PC-3 (cell line): ENCODE results near the gene CETN1. TPM values are rescaled to one million over a fixed set of nuclear protein-coding genes. Genes with fewer than 3 reads are reported as not detected.

Experiments
- ATAC-seq: fragments of 200-7000 bp; cut with Tn5 transposase; 2 replicates; pipeline ENCODE4 v1.9.1; 2020; ENCODE audit warnings: mild to moderate bottlenecking, moderate library complexity
- BruUV-seq: library from RNA; stranded (reverse); fragments of 400-500 nt; replicated peaks from 2 replicates; lab custom pipeline; 2021; lab: Mats Ljungman, UMichigan
- CTCF ChIA-PET: fragments of 300-600 bp; sonication (Branson Sonifier 250); formaldehyde crosslinking; loops from one replicate; lab custom pipeline; 2022; ENCODE audit warnings: antibody characterized with exemption; lab: Charles Lee
- POLR2A ChIA-PET: fragments of 300-600 bp; sonication (Branson Sonifier 250); formaldehyde crosslinking; loops from one replicate; lab custom pipeline; 2022; ENCODE audit warnings: antibody characterized with exemption; ENCODE audit not compliant: unreplicated experiment; lab: Charles Lee
- DNase-seq: peaks from one replicate; pipeline ENCODE4 v3.0.0-alpha.2; 2015
- H2AFZ ChIP-seq: fragments of 300-600 bp; sonication (generic); 2 replicates; pipeline ENCODE4 v1.6.0; 2016; ENCODE audit warnings: antibody characterized with exemption, low read length
- H3F3A ChIP-seq: fragments of 300-600 bp; sonication (generic); one replicate; pipeline ENCODE4 v1.6.0; 2017; ENCODE audit warnings: antibody characterized with exemption, low read length, control low read depth, mild to moderate bottlenecking; ENCODE audit not compliant: unreplicated experiment
- H3K27ac ChIP-seq: fragments of 300-600 bp; sonication (generic); 2 replicates; pipeline ENCODE4 v1.5.1; 2016; ENCODE audit warnings: mild to moderate bottlenecking, low read length
- H3K27me3 ChIP-seq: fragments of 300-600 bp; sonication (generic); 2 replicates; pipeline ENCODE4 v1.6.1; 2016; ENCODE audit warnings: low read length, mixed read lengths
- H3K36me3 ChIP-seq: fragments of 300-600 bp; sonication (generic); 2 replicates; pipeline ENCODE4 v1.6.1; 2016; ENCODE audit warnings: low read depth, mixed run types, low read length, mixed read lengths
- H3K4me1 ChIP-seq: fragments of 300-600 bp; sonication (generic); 2 replicates; pipeline ENCODE4 v1.5.1; 2016; ENCODE audit warnings: low read length; ENCODE audit not compliant: insufficient read depth
- H3K4me2 ChIP-seq: fragments of 300-600 bp; sonication (generic); 2 replicates; pipeline ENCODE4 v1.6.0; 2016; ENCODE audit warnings: low read length
- H3K4me3 ChIP-seq: fragments of 300-600 bp; sonication (generic); 2 replicates; pipeline ENCODE4 v1.5.1; 2016; ENCODE audit warnings: mild to moderate bottlenecking, low read length, mixed read lengths
- H3K79me2 ChIP-seq: fragments of 300-600 bp; sonication (generic); 2 replicates; pipeline ENCODE4 v1.6.1; 2017; ENCODE audit warnings: low read length, mixed read lengths
- H3K9ac ChIP-seq: fragments of 300-600 bp; sonication (generic); 2 replicates; pipeline ENCODE4 v1.6.0; 2016; ENCODE audit warnings: mild to moderate bottlenecking, low read length
- H3K9me2 ChIP-seq: fragments of 300-600 bp; sonication (generic); replicated peaks from 2 replicates; pipeline ENCODE4 v1.6.1; 2016; ENCODE audit warnings: mixed run types, low read length, mixed read lengths
- H3K9me3 ChIP-seq: fragments of 300-600 bp; sonication (generic); 2 replicates; pipeline ENCODE4 v1.6.1; 2016; ENCODE audit warnings: low read length, mixed read lengths
- H4K20me1 ChIP-seq: fragments of 300-600 bp; sonication (generic); 2 replicates; pipeline ENCODE4 v1.6.1; 2016; ENCODE audit warnings: low read length, mixed read lengths
- EZH2 ChIP-seq: fragments of 300-600 bp; sonication (generic); IDR thresholded peaks from one replicate; pipeline ENCODE4 v1.6.1; 2017; ENCODE audit warnings: antibody characterized with exemption, mild to moderate bottlenecking, low read length; ENCODE audit not compliant: unreplicated experiment
- EZH2phosphoT487 ChIP-seq: fragments of 300-600 bp; sonication (generic); IDR thresholded peaks from 2 replicates; pipeline ENCODE4 v1.6.1; 2018; ENCODE audit warnings: mild to moderate bottlenecking, antibody characterized with exemption, low read length, borderline replicate concordance
- intact Hi-C: fragments of 100-400 bp; cut with micrococcal nuclease; formaldehyde crosslinking; loops from 2 replicates; pipeline ENCODE4 v1.9.0; 2023
- total RNA-seq: library from RNA; depleted of rRNA; stranded (reverse); fragments of >200 nt; gene quantifications from 2 replicates; pipeline ENCODE4 v1.2.3, GENCODE V29; 2014
- TF ChIP-seq, protein P1 (sequence below): fragments of 300-600 bp; sonication (generic); conservative IDR thresholded peaks from 2 replicates; pipeline ENCODE4 v1.5.1; 2017; ENCODE audit warnings: antibody characterized with exemption, low read depth, mild to moderate bottlenecking, low read length

The CETN1 gene
- total RNA-seq, 1 experiment from 2014 or later, result not detected

DNA sequence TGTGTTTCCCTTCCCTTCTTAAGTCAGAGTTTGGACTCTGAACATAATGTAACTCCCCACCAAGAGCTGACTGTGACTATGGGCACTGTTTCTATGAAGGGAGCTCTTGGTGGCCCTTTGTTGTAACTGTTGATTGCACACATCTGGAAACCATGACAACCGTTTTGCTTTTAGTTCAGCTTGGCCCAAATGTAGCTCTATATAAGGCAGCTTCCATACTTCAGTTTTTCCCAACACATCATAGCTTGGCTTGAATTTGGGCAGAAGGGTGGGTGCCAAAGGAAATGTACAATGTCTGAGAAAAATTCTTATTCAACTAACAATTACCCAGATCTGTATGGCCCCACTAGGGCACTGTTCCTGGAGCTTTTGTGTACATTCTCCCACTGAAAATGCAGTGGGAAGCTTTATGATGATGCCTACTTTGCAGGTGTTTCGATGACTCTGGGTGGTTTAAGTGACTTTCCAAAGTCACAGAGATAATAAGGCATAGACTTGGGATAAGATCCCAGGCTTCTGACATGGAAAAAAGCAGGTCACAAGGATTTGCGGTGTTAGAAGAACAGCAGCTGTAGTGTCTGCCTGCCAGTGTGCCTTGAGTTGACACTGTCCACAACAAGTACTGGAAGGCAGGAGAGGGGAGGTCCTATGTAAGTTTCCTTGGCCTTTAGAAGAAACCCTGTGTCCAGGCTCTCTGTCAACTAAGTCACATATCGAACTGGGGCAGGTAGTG lies 2.4 kb upstream of the CETN1 start:
- no peak overlapping the region for H3K27ac ChIP-seq
- H2AFZ ChIP-seq, result no peak overlapping the region
- TF ChIP-seq, protein P1, sequence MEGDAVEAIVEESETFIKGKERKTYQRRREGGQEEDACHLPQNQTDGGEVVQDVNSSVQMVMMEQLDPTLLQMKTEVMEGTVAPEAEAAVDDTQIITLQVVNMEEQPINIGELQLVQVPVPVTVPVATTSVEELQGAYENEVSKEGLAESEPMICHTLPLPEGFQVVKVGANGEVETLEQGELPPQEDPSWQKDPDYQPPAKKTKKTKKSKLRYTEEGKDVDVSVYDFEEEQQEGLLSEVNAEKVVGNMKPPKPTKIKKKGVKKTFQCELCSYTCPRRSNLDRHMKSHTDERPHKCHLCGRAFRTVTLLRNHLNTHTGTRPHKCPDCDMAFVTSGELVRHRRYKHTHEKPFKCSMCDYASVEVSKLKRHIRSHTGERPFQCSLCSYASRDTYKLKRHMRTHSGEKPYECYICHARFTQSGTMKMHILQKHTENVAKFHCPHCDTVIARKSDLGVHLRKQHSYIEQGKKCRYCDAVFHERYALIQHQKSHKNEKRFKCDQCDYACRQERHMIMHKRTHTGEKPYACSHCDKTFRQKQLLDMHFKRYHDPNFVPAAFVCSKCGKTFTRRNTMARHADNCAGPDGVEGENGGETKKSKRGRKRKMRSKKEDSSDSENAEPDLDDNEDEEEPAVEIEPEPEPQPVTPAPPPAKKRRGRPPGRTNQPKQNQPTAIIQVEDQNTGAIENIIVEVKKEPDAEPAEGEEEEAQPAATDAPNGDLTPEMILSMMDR, result no peak
- TF ChIP-seq EZH2 (no peak), EZH2phosphoT487 (no peak)
- ChIA-PET CTCF (no interaction called here), POLR2A (no interaction called here)
- no peak for DNase-seq
- no peaks in the 10 kb centered on the region for H3K9me2 ChIP-seq
- no peaks in the 10 kb centered on the region for H4K20me1 ChIP-seq
- H3K27me3 ChIP-seq, result peaks cover 85% of the 10 kb centered on the region
- H3K36me3 ChIP-seq, result no peaks in the 10 kb centered on the region
- no peak overlapping the region for H3K4me3 ChIP-seq
- no TSS peak for BruUV-seq
- no peak overlapping the region for H3K9ac ChIP-seq
- no peak overlapping the region for H3K4me2 ChIP-seq
- ATAC-seq, result no peak
- intact Hi-C loops, result no loop called here
- no peaks in the 10 kb centered on the region for H3K4me1 ChIP-seq
- no peaks in the 10 kb centered on the region for H3K9me3 ChIP-seq
- H3K79me2 ChIP-seq, result no peaks in the 10 kb centered on the region
- H3F3A ChIP-seq, result no peaks in the 10 kb centered on the region

DNA sequence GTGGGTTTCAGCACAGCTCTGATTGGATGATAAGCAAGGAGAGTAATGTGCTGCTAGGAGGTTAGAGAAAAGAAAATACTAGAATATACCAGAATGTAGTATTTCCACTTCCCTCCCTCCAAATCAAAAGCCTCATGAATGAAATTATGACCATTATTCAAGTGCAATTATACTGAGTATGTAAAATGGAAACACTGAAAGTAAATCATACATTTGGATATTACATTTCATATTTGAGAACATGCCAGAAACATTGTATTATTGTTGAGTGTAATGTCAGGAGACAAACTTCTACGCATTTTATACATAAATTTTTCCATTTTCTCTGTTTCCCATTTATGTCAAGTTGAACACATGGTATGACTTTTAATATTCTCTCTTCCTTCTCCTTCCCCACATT lies 942 bp upstream of the CETN1 start:
- ChIA-PET POLR2A (no interaction called here), CTCF (no interaction called here)
- Histone ChIP-seq H3K27ac (no peak overlapping the region), H3K27me3 (peaks cover 71% of the 10 kb centered on the region), H3K4me2 (no peak overlapping the region), H3K79me2 (no peaks in the 10 kb centered on the region), H2AFZ (no peak overlapping the region), H3K36me3 (no peaks in the 10 kb centered on the region), H3K9ac (no peak overlapping the region), H3K4me1 (no peaks in the 10 kb centered on the region), H3K9me3 (no peaks in the 10 kb centered on the region), H3K9me2 (no peaks in the 10 kb centered on the region), H4K20me1 (no peaks in the 10 kb centered on the region), H3K4me3 (no peak overlapping the region), H3F3A (no peaks in the 10 kb centered on the region)
- no peak for ATAC-seq
- intact Hi-C loops, result no loop called here
- DNase-seq, result no peak
- BruUV-seq, result no TSS peak
- TF ChIP-seq EZH2 (no peak), EZH2phosphoT487 (no peak)
- TF ChIP-seq, protein P1, result no peak

DNA sequence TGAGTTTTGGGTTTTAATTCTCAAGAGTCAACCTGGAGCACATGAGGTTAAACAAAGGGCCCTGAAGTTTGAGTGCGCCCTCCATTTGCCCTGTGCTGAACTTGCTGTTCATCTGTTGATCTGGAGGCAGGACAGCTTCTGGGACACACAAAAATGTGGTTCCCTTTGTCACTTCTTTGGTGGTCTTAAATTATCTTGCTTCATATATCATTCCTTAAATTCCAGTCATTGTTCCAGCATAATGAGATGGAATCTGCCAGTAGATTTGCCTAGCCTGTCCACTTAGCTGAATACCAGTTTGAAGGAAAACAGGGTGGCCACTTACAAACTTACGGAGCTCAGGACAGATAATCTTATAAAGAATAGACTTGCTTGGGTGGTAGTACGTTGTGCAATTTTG lies 916 bp downstream of the CETN1 start:
- no peaks in the 10 kb centered on the region for H3K9me2 ChIP-seq
- intact Hi-C loops, result no loop called here
- TF ChIP-seq EZH2 (no peak), EZH2phosphoT487 (no peak)
- TF ChIP-seq, protein P1, result no peak
- H3K4me1 ChIP-seq, result no peaks in the 10 kb centered on the region
- peaks cover 52% of the 10 kb centered on the region for H3K27me3 ChIP-seq
- no peak for DNase-seq
- no peaks in the 10 kb centered on the region for H3K9me3 ChIP-seq
- H2AFZ ChIP-seq, result no peak overlapping the region
- CTCF ChIA-PET, result interaction anchor here (0.6 kb wide), 1 partner anchor 67 kb away, joined by 3 read pairs; no protein-coding TSS in a partner anchor
- no peaks in the 10 kb centered on the region for H3K36me3 ChIP-seq
- H3K79me2 ChIP-seq, result no peaks in the 10 kb centered on the region
- no TSS peak for BruUV-seq
- POLR2A ChIA-PET, result no interaction called here
- H4K20me1 ChIP-seq, result no peaks in the 10 kb centered on the region
- H3F3A ChIP-seq, result no peaks in the 10 kb centered on the region
- ATAC-seq, result no peak
- H3K4me3 ChIP-seq, result no peak overlapping the region
- H3K4me2 ChIP-seq, result no peak overlapping the region
- no peak overlapping the region for H3K9ac ChIP-seq
- H3K27ac ChIP-seq, result no peak overlapping the region
